Measurements from ENCODE around the gene ANK3.

The ANK3 gene

DNA sequence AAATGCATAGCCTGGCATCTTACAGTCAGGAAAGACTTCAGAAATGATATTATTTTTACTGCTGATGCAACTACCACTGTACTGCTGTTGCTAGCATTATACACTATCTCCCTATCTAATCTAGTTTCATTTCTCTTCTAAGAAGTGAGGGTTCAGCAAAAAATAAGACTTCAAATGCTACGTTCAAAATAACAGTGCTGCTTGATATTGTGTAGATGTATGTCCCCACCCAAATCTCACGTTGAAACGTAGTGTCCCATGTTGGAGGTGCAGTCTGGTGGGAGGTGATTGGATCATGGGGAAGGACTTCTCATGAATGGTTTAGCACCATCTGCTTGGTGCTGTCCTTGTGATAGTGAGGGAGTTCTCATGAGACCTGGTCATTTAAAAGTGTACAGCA lies 129.4 kb downstream of the ANK3 start:
- H3K27me3 ChIP-seq (ENCODE audit: insufficient read depth, low read length): no peaks in the 10 kb centered on the region
- H3K9me3 ChIP-seq (ENCODE audit: insufficient read depth, low read depth, low read length): no peaks in the 10 kb centered on the region
- no peak overlapping the region for H3K4me3 ChIP-seq (ENCODE audit: low read length)
- no peak overlapping the region for H3K27ac ChIP-seq (ENCODE audit: low read length)
- H3K36me3 ChIP-seq (ENCODE audit: insufficient read depth, low read depth, low read length): no peaks in the 10 kb centered on the region
- peaks cover 27% of the 10 kb centered on the region for H3K4me1 ChIP-seq (ENCODE audit: insufficient read depth, low read length)
- H3K9ac ChIP-seq (ENCODE audit: low read depth, low read length): no peak overlapping the region

DNA sequence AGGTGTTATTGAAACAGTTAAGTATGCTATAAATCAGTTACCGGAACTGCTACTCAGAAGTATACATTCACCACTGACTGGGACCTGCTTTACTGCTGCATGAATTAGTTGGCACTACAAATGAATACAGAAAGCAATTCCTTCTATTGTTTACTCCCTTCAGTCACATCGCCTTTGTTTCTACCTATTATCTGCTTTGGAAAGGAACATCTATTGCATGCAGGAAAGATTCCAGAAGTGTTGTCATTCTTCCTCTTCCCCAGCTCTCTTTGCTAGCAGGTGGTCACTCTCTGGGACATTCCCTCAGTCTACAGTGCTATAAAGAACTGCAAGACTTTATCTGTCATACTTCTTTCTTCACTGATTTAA lies 131.3 kb downstream of the ANK3 start:
- no peaks in the 10 kb centered on the region for H3K9me3 ChIP-seq (ENCODE audit: insufficient read depth, low read depth, low read length)
- H3K36me3 ChIP-seq (ENCODE audit: insufficient read depth, low read depth, low read length): no peaks in the 10 kb centered on the region
- H3K4me1 ChIP-seq (ENCODE audit: insufficient read depth, low read length): peaks cover 27% of the 10 kb centered on the region
- no peak overlapping the region for H3K9ac ChIP-seq (ENCODE audit: low read depth, low read length)
- H3K27ac ChIP-seq (ENCODE audit: low read length): no peak overlapping the region
- no peak overlapping the region for H3K4me3 ChIP-seq (ENCODE audit: low read length)
- no peaks in the 10 kb centered on the region for H3K27me3 ChIP-seq (ENCODE audit: insufficient read depth, low read length)

DNA sequence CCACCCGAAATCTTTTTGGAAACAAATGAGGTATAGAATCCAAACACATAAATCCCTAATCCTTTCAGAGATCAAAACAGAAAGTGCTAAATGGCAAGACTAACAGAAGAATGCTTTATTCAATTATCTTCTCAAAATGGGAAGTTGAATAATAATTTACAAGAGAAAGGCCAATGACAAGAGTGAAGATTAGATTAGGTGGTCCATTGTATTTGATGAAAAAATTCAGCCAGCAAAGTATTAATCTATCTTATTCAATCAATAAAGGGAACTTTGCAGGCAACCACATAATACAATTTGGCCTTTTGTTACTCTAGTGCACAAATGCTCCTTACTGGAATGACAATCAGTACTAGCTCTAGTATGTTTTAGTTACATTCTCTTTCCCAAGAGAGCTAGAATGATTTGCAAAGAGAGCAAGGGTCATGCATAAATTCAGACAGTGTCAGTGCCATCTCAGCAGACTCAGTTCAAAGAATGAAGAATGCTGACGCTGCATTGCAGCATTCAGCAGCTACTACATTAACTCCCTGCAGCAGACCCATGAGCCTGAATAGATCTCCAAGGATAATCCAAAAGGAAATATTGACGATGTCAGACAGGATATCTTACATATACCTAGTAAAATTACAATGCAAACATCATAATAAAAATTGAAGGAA lies 131.8 kb downstream of the ANK3 start:
- Histone ChIP-seq H3K27ac (ENCODE audit: low read length) (no peak overlapping the region), H3K4me1 (ENCODE audit: insufficient read depth, low read length) (peaks cover 27% of the 10 kb centered on the region), H3K9ac (ENCODE audit: low read depth, low read length) (no peak overlapping the region), H3K4me3 (ENCODE audit: low read length) (no peak overlapping the region), H3K9me3 (ENCODE audit: insufficient read depth, low read depth, low read length) (no peaks in the 10 kb centered on the region), H3K36me3 (ENCODE audit: insufficient read depth, low read depth, low read length) (no peaks in the 10 kb centered on the region), H3K27me3 (ENCODE audit: insufficient read depth, low read length) (no peaks in the 10 kb centered on the region)

DNA sequence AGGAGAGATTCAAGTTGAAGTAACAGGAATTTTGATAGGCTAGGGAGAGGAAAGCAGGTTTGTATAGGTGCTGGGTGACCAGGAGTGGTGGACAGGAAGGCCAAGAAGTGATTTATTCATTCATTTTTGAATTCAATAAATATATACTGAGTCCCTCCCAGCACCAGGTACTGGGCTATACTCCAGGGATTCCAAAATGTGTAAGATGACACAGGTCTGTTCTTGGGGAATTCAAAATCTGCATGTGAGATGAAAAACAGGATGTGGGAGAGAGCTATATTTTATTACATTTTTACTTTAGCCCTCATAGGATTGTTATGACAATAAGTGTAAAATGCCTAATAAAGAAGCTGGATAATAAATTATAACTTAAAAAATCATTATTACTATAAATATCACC lies 134.9 kb downstream of the ANK3 start:
- no peaks in the 10 kb centered on the region for H3K36me3 ChIP-seq (ENCODE audit: insufficient read depth, low read depth, low read length)
- no peaks in the 10 kb centered on the region for H3K9me3 ChIP-seq (ENCODE audit: insufficient read depth, low read depth, low read length)
- peaks cover 27% of the 10 kb centered on the region for H3K4me1 ChIP-seq (ENCODE audit: insufficient read depth, low read length)
- no peak overlapping the region for H3K27ac ChIP-seq (ENCODE audit: low read length)
- no peak overlapping the region for H3K9ac ChIP-seq (ENCODE audit: low read depth, low read length)
- H3K4me3 ChIP-seq (ENCODE audit: low read length): no peak overlapping the region
- no peaks in the 10 kb centered on the region for H3K27me3 ChIP-seq (ENCODE audit: insufficient read depth, low read length)

DNA sequence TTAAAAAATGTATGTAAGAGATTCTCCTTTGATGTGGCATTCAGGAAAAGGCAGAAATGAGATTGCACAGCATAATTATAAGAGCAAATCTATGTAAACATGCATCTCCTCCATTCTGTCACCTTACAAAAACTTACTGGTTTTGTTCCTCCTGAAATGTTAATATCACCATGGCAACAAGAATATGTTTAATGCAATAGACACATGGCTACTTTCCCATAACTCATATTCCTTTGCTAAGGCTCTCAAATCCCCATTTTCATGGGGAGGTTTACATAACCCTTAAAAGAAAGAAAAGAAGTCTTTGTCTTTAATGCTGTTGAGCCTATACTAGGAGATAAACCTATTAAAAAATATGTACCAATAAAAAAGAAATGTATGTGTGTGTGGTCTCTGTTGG lies 136.2 kb downstream of the ANK3 start:
- Histone ChIP-seq H3K36me3 (ENCODE audit: insufficient read depth, low read depth, low read length) (no peaks in the 10 kb centered on the region), H3K9ac (ENCODE audit: low read depth, low read length) (no peak overlapping the region), H3K4me1 (ENCODE audit: insufficient read depth, low read length) (peaks cover 14% of the 10 kb centered on the region; the same call in 1 of the 2 replicates), H3K4me3 (ENCODE audit: low read length) (no peak overlapping the region), H3K27me3 (ENCODE audit: insufficient read depth, low read length) (no peaks in the 10 kb centered on the region), H3K9me3 (ENCODE audit: insufficient read depth, low read depth, low read length) (no peaks in the 10 kb centered on the region), H3K27ac (ENCODE audit: low read length) (no peak overlapping the region)

DNA sequence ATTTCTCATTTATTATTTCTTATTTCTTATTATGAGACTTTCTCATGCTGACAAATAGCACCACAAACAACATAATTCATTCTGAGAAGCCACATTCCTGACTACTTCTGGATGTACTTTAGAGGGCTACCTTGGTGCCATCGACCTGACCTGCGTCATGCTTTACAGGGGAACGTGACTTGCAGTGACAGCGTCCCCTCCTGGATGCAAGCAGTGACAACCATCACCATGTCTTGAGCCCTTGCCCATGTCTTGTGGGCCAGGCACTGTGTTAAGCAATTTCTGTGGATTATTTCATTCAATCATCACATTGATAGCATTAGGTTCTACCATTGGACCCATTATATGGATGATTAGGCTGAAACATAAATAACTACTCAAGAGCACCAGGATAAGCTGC lies 137.0 kb downstream of the ANK3 start:
- H3K9ac ChIP-seq (ENCODE audit: low read depth, low read length): no peak overlapping the region
- H3K27me3 ChIP-seq (ENCODE audit: insufficient read depth, low read length): no peaks in the 10 kb centered on the region
- peaks cover 6% of the 10 kb centered on the region; the same call in 1 of the 2 replicates for H3K4me1 ChIP-seq (ENCODE audit: insufficient read depth, low read length)
- H3K9me3 ChIP-seq (ENCODE audit: insufficient read depth, low read depth, low read length): no peaks in the 10 kb centered on the region
- H3K36me3 ChIP-seq (ENCODE audit: insufficient read depth, low read depth, low read length): no peaks in the 10 kb centered on the region
- H3K4me3 ChIP-seq (ENCODE audit: low read length): no peak overlapping the region
- no peak overlapping the region for H3K27ac ChIP-seq (ENCODE audit: low read length)

DNA sequence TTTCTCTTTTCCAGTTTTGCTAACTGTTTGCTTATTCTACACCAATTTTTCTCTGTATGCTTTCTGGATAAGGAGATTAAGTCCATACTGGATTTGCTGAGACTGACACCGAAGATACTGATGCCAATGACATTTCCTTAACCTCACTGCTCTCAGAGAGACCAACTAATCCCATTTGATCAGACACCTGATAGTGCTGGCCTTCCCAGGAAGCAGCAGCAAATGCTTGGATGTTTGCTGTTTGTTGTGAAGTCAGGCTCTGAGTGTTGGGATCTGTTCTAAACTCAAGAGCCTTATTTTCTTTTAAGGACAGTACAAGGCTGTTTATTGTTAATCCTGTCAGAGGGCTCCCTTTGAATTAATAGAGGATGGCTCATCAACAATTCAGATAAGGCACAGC lies 143.3 kb downstream of the ANK3 start:
- no peak overlapping the region for H3K9ac ChIP-seq (ENCODE audit: low read depth, low read length)
- H3K4me3 ChIP-seq (ENCODE audit: low read length): no peak overlapping the region
- no peaks in the 10 kb centered on the region for H3K9me3 ChIP-seq (ENCODE audit: insufficient read depth, low read depth, low read length)
- H3K4me1 ChIP-seq (ENCODE audit: insufficient read depth, low read length): no peaks in the 10 kb centered on the region
- H3K27me3 ChIP-seq (ENCODE audit: insufficient read depth, low read length): no peaks in the 10 kb centered on the region
- H3K27ac ChIP-seq (ENCODE audit: low read length): no peak overlapping the region
- no peaks in the 10 kb centered on the region for H3K36me3 ChIP-seq (ENCODE audit: insufficient read depth, low read depth, low read length)

DNA sequence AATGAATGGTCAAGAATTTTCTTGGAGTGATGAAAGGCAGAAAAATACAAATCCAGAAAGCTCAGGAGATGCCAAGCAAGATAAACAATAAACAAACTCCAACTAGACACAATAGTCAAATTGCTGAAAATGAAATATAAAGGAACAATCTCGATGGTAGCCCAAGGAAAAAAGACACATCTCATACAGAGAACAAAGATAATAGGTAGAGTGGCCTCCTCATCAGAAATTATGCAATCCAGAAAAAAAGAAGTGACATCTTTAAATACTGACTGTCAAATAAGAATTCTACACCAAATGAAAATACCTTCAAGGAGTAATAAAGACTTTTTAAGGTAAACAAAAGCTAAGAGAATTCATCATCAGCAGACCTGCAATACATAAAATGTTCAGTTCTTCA lies 150.4 kb downstream of the ANK3 start:
- Histone ChIP-seq H3K27me3 (ENCODE audit: insufficient read depth, low read length) (no peaks in the 10 kb centered on the region), H3K4me3 (ENCODE audit: low read length) (no peak overlapping the region), H3K9ac (ENCODE audit: low read depth, low read length) (no peak overlapping the region), H3K4me1 (ENCODE audit: insufficient read depth, low read length) (no peaks in the 10 kb centered on the region), H3K27ac (ENCODE audit: low read length) (no peak overlapping the region), H3K36me3 (ENCODE audit: insufficient read depth, low read depth, low read length) (no peaks in the 10 kb centered on the region), H3K9me3 (ENCODE audit: insufficient read depth, low read depth, low read length) (no peaks in the 10 kb centered on the region)

DNA sequence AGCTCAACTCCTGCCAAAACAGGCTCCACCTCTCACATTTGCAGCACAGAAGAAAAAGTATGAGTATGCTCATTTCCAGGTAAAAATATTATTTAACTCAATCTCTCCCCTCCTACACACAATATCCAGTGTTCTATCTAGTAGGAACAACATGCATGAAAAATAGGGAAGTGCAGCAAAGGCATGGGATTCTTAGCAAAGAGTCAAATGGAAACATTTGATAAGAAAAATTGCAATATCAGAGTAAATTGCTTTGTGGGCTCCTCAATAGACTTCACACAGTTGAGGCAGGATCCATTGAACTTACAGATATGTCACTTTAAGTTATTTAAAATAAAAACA lies 150.9 kb downstream of the ANK3 start:
- Histone ChIP-seq H3K4me3 (ENCODE audit: low read length) (no peak overlapping the region), H3K27ac (ENCODE audit: low read length) (no peak overlapping the region)

DNA sequence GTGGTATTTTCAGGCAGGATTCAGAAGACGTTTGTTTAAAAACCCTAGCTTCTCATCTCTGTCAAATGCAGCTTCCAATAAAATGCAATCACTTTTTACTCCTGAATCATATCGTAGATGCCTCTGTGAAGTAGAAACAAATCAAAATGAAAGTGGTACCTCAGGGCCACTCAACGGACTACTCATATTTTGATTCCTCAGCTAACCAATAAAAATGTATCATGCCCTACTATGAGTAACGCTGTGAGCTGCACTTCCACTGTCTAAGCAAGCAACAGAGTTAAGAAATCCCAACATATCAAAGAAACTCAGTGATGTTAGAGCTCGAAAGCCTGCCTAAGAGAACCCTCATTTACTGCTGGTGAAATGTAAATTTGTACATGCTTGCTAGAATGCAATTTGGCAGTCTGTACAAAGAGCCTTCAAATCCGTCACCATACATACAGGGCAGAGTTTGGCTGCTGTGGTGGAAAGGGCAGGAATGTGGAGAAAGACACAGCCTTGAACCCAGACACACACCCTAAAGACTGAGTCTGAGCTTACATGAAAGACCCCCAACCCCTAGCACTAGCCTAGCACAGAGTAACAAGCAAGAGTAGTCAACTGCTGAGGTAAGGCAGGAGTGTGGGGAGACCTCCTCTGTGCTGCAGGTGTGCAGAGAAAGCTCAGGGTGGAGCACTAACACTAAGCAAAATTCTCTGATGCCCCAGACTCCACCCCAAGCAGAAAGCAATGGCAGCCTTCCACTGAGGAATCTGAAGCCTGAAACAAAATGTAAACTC lies 151.5 kb downstream of the ANK3 start:
- no peak overlapping the region for H3K9ac ChIP-seq (ENCODE audit: low read depth, low read length)
- H3K27me3 ChIP-seq (ENCODE audit: insufficient read depth, low read length): no peaks in the 10 kb centered on the region
- no peaks in the 10 kb centered on the region for H3K4me1 ChIP-seq (ENCODE audit: insufficient read depth, low read length)
- no peak overlapping the region for H3K4me3 ChIP-seq (ENCODE audit: low read length)
- H3K27ac ChIP-seq (ENCODE audit: low read length): no peak overlapping the region
- no peaks in the 10 kb centered on the region for H3K9me3 ChIP-seq (ENCODE audit: insufficient read depth, low read depth, low read length)
- H3K36me3 ChIP-seq (ENCODE audit: insufficient read depth, low read depth, low read length): no peaks in the 10 kb centered on the region

More for the DNA sequence above, 150.9 kb downstream of the ANK3 start:
- H3K9me3 ChIP-seq (ENCODE audit: insufficient read depth, low read depth, low read length): no peaks in the 10 kb centered on the region
- no peak overlapping the region for H3K9ac ChIP-seq (ENCODE audit: low read depth, low read length)
- H3K4me1 ChIP-seq (ENCODE audit: insufficient read depth, low read length): no peaks in the 10 kb centered on the region
- no peaks in the 10 kb centered on the region for H3K27me3 ChIP-seq (ENCODE audit: insufficient read depth, low read length)
- no peaks in the 10 kb centered on the region for H3K36me3 ChIP-seq (ENCODE audit: insufficient read depth, low read depth, low read length)

DNA sequence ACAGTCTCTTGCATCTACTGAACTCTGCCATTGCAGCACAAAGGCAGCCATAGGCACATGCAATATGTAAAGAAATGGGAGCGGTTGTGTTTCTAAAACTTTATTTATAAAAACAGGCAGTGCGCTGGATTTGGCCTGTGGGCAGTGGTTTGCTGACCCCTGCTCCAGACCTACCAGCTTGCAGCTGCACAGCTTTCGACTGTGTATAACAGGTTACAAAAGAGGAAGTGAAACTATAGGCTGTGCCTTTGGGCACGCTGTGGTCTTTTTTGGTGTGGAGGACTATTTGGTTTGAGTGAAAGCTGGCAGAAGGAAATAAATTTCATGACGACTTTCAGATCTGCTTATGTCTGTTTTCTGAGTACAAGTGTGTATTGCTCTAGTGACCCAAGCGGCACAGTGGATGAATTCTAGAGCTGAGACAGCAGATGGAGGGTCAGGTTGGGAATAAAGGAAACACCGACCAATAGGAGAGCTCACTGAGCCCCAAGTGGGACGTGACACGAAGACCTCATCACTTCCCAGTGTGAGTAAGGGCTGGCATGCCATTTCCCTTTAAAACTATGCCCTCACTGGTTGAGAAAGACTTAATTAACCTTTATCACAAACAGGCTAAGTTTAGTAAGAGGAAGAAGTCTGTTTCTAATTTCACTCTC lies 152.7 kb downstream of the ANK3 start:
- no peak overlapping the region for H3K4me3 ChIP-seq (ENCODE audit: low read length)
- H3K4me1 ChIP-seq (ENCODE audit: insufficient read depth, low read length): no peaks in the 10 kb centered on the region
- H3K9me3 ChIP-seq (ENCODE audit: insufficient read depth, low read depth, low read length): no peaks in the 10 kb centered on the region
- no peaks in the 10 kb centered on the region for H3K36me3 ChIP-seq (ENCODE audit: insufficient read depth, low read depth, low read length)
- no peak overlapping the region for H3K9ac ChIP-seq (ENCODE audit: low read depth, low read length)
- no peaks in the 10 kb centered on the region for H3K27me3 ChIP-seq (ENCODE audit: insufficient read depth, low read length)
- no peak overlapping the region for H3K27ac ChIP-seq (ENCODE audit: low read length)

DNA sequence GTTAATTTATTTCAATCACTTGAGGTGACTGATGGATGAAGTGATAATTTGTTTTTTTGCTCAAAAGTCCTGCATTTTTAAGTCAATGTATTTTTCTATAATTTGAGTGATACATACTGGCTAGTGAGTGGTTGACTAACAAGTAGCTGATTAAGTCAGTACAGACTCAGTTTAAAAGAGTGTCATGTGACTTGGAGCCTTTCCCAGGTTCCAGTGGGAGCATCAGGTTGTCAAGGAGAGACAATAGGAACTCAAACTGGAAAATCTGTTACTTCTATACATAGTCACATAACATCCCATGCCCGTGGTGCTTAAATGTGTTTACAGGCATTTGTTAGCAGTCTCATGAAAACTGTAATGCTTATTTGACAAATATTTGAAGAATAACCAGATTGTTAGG lies 154.7 kb downstream of the ANK3 start:
- H3K9ac ChIP-seq (ENCODE audit: low read depth, low read length): no peak overlapping the region
- H3K9me3 ChIP-seq (ENCODE audit: insufficient read depth, low read depth, low read length): no peaks in the 10 kb centered on the region
- no peaks in the 10 kb centered on the region for H3K36me3 ChIP-seq (ENCODE audit: insufficient read depth, low read depth, low read length)
- H3K27ac ChIP-seq (ENCODE audit: low read length): no peak overlapping the region
- H3K27me3 ChIP-seq (ENCODE audit: insufficient read depth, low read length): no peaks in the 10 kb centered on the region
- H3K4me3 ChIP-seq (ENCODE audit: low read length): no peak overlapping the region
- no peaks in the 10 kb centered on the region for H3K4me1 ChIP-seq (ENCODE audit: insufficient read depth, low read length)
